ENCODE data around the gene TUBGCP6.

GRCh38 chr22:50188356-50188755, 56.5 kb downstream of the TUBGCP6 start:
- TF ChIP-seq REST (IDR thresholded peaks at IDR 0.05; ENCODE audit: unreplicated experiment) = no peak
- TF ChIP-seq CTCF (conservative IDR thresholded peaks at IDR 0.05; ENCODE audit: low read depth in 2 of 2) = no peak
- no peak for TF ChIP-seq EZH2 (IDR thresholded peaks at IDR 0.05; ENCODE audit: low read depth, unreplicated experiment)
- no peak for TF ChIP-seq POLR2AphosphoS5 (IDR thresholded peaks at IDR 0.05; ENCODE audit: low read depth)
- no peak for TF ChIP-seq EZH2phosphoT487 (IDR thresholded peaks at IDR 0.05; ENCODE audit: unreplicated experiment)
- TF ChIP-seq JUNB (IDR thresholded peaks at IDR 0.05; ENCODE audit: unreplicated experiment) = no peak
